Natural killer cell (primary cell): Measurements from ENCODE around the gene FRMD4A. TPM values are rescaled to one million over a fixed set of nuclear protein-coding genes. Genes with fewer than 3 reads are reported as not detected.

Source experiments
- ATAC-seq, 3 donors: fragments of 150-1000 bp in 2 of 3; fragments of 200-7000 bp in 1 of 3; cut with Tn5 transposase; 1 replicate in 1 of 3; 2 replicates in 2 of 3; pipeline ENCODE4 v1.10.0; 2021; ENCODE audit warnings: mild to moderate bottlenecking in 2 of 3, moderate library complexity in 2 of 3
- DNase-seq, 2 donors: peaks; one replicate each; pipeline versions ENCODE4 v3.0.0 to v3.0.0-alpha.2; 2013 to 2021; ENCODE audit warnings: mixed read lengths in 1 of 2
- H3K27ac ChIP-seq: one replicate; pipeline ENCODE4 v1.5.1; 2013; ENCODE audit warnings: mild to moderate bottlenecking, low read length
- H3K27me3 ChIP-seq: one replicate; pipeline ENCODE4 v1.6.1; 2013; ENCODE audit warnings: low read length; ENCODE audit not compliant: control insufficient read depth, insufficient read depth
- H3K36me3 ChIP-seq: one replicate; pipeline ENCODE4 v1.6.1; 2013; ENCODE audit warnings: low read length; ENCODE audit not compliant: control insufficient read depth, insufficient read depth
- H3K4me1 ChIP-seq: one replicate; pipeline ENCODE4 v1.6.1; 2013; ENCODE audit warnings: low read length; ENCODE audit not compliant: control insufficient read depth, insufficient read depth
- H3K4me3 ChIP-seq: one replicate; pipeline ENCODE4 v1.5.1; 2013; ENCODE audit warnings: low read length
- H3K9me3 ChIP-seq: one replicate; pipeline ENCODE4 v1.6.1; 2013; ENCODE audit warnings: low read length; ENCODE audit not compliant: control insufficient read depth, insufficient read depth
- H3K27ac Mint-ChIP-seq, 2 donors: one replicate each; pipeline ENCODE4 v1.8.0; 2022; ENCODE audit warnings: mild to moderate bottlenecking in 2 of 2, mixed read lengths in 2 of 2, moderate library complexity in 1 of 2
- H3K27me3 Mint-ChIP-seq, 2 donors: one replicate each; pipeline ENCODE4 v1.8.0; 2022; ENCODE audit warnings: low read depth in 2 of 2, mixed read lengths in 2 of 2
- H3K36me3 Mint-ChIP-seq: one replicate; pipeline ENCODE4 v1.8.0; 2022; ENCODE audit warnings: mixed read lengths
- H3K4me1 Mint-ChIP-seq, 2 donors: one replicate each; pipeline ENCODE4 v1.8.0; 2022; ENCODE audit warnings: mixed read lengths in 2 of 2
- H3K4me3 Mint-ChIP-seq: one replicate; pipeline ENCODE4 v1.8.0; 2022; ENCODE audit warnings: mild to moderate bottlenecking, moderate library complexity, mixed read lengths
- H3K9me3 Mint-ChIP-seq, 2 donors: one replicate each; pipeline ENCODE4 v1.8.0; 2022; ENCODE audit warnings: mixed read lengths in 2 of 2
- CTCF ChIP-seq: fragments of 200-600 bp; IDR thresholded peaks from one replicate; pipeline ENCODE4 v1.8.0; 2022; ENCODE audit warnings: antibody characterized with exemption
- WGBS: methylation state at CpG from one replicate; pipeline ENCODE4 v1.1.7; 2013; ENCODE audit warnings: missing lambda C conversion rate; ENCODE audit not compliant: insufficient coverage; 5-methylcytosine and 5-hydroxymethylcytosine counted together
- intact Hi-C: fragments of 100-400 bp; cut with micrococcal nuclease; formaldehyde crosslinking; loops from one replicate; pipeline ENCODE4 v1.14.2; 2022
- total RNA-seq, 4 donors: library from RNA; stranded (reverse); fragments of 120-200 nt in 1 of 4; gene quantifications; one replicate each; pipeline versions ENCODE4 v1.2.3 to v1.2.4, GENCODE V29; 2013 to 2022

FRMD4A gene
- total RNA-seq, 3 donors from 2014 or later (not counting 1 experiment from before 2014, with no cell fraction given): 0.36 to 0.38 TPM; not detected in 1

GRCh38 chr10:14294347-14295059, 36.2 kb downstream of the FRMD4A start:
- Histone ChIP-seq H3K36me3 (no peaks in the 10 kb centered on the region), H3K9me3 (no peaks in the 10 kb centered on the region), H3K27ac (no peak overlapping the region), H3K4me1 (no peaks in the 10 kb centered on the region), H3K4me3 (no peak overlapping the region), H3K27me3 (no peaks in the 10 kb centered on the region)
- TF ChIP-seq CTCF: no peak
- Mint-ChIP-seq H3K4me3 (no peak overlapping the region), H3K27me3 (peaks cover 14 to 25% of the 10 kb centered on the region in 2 donors), H3K9me3 (peaks cover 0 to 12% of the 10 kb centered on the region in 2 donors), H3K4me1 (no peaks in the 10 kb centered on the region), H3K36me3 (peaks cover 22% of the 10 kb centered on the region), H3K27ac (no peak overlapping the region)
- ATAC-seq (no peak), DNase-seq (no peak)
- intact Hi-C loops: no loop called here
- 84% methylated on average over 13 of the region's 14 CpGs for WGBS

DNA sequence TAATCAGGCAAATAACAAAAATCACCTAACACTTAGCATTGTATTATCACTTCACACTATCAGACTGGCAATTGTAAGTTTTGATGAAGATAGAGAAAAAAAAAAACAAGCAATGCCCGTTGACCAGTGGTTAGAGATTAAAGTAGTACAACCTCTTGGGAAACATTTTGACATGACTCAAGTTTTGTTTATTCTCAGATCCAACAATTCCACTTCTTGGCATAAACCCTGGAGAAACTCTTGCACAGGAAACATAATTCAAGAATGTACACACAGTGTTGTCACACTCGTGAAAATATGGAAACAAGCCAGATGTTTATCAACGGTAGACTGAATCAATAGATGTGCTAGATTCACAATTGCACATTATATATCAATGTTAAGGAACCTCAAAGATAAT, 37.2 kb downstream of the FRMD4A start:
- Mint-ChIP-seq H3K36me3 (peaks cover 22% of the 10 kb centered on the region), H3K9me3 (peaks cover 2 to 12% of the 10 kb centered on the region in 2 donors), H3K4me3 (no peak overlapping the region), H3K27ac (no peak overlapping the region), H3K27me3 (peaks cover 15 to 33% of the 10 kb centered on the region in 2 donors), H3K4me1 (no peaks in the 10 kb centered on the region)
- ATAC-seq (no peak), DNase-seq (no peak)
- H3K27me3 ChIP-seq: no peaks in the 10 kb centered on the region
- H3K36me3 ChIP-seq: no peaks in the 10 kb centered on the region
- no peak for TF ChIP-seq CTCF
- no peaks in the 10 kb centered on the region for H3K9me3 ChIP-seq
- no peaks in the 10 kb centered on the region for H3K4me1 ChIP-seq
- intact Hi-C loops: no loop called here
- 42% methylated on average over 2 of the region's 3 CpGs for WGBS
- no peak overlapping the region for H3K27ac ChIP-seq
- H3K4me3 ChIP-seq: no peak overlapping the region

DNA sequence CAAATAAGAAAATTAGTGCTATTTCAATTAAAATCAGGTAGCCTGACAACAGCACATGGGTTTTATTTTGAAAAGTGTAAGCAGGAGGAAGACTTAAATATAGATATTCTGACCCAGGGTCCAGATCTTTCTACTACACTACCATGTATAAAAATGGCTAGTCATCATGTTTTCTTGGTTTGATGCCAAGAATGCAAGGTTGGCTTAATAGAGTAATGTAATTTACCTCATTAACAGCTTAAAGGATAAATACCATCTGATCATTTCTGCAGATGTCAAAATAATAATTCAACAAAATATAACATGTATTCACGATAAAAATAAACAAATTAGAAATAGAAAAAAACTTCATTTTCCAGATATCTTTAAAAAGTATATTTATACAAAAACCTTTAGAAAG, 39.4 kb downstream of the FRMD4A start:
- ATAC-seq (no peak), DNase-seq (no peak)
- no peak for TF ChIP-seq CTCF
- Mint-ChIP-seq H3K36me3 (peaks cover 22% of the 10 kb centered on the region), H3K27ac (no peak overlapping the region), H3K4me1 (no peaks in the 10 kb centered on the region), H3K27me3 (peaks cover 16 to 41% of the 10 kb centered on the region in 2 donors), H3K4me3 (no peak overlapping the region), H3K9me3 (peaks cover 2 to 12% of the 10 kb centered on the region in 2 donors)
- Histone ChIP-seq H3K4me3 (no peak overlapping the region), H3K36me3 (no peaks in the 10 kb centered on the region), H3K27ac (no peak overlapping the region), H3K4me1 (no peaks in the 10 kb centered on the region), H3K27me3 (no peaks in the 10 kb centered on the region), H3K9me3 (no peaks in the 10 kb centered on the region)
- no CpG with 5 or more reads among the region's 1 CpG for WGBS
- intact Hi-C loops: no loop called here
